SIG-M5 treated with dmso at 0.1 percent for 504 hours (cell line): Measurements from ENCODE around the gene DYNC2H1.
"Not testable (repeated sequence)": the region's sequence is repeated elsewhere in the genome, so short reads cannot be mapped to it uniquely, and the experiment has no call there.

Source experiments
- DNase-seq: peaks from one replicate; lab custom pipeline; 2025; ENCODE audit not compliant: unreplicated experiment; lab: John Stamatoyannopoulos, UW

DYNC2H1 gene

DNA sequence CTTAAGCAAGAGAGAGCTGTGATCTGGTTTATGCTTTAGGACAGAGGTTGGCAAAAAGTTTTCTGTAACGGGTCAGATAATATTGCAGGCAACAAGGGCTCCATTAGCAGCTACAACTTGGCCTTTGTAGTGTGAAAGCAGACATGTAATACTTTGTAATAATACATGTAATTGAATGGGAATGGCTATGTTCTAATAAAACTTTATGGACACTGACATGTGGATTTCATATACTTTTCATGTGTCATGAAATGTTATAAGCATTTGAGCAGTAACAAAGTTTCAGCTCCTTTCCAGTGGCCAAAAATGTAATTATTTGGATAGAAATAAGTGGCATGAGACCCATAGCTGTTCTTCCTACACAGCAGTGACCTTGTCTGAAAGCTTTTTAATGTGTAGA is 3.1 kb downstream of the DYNC2H1 start:
- DNase-seq = no peak

DNA sequence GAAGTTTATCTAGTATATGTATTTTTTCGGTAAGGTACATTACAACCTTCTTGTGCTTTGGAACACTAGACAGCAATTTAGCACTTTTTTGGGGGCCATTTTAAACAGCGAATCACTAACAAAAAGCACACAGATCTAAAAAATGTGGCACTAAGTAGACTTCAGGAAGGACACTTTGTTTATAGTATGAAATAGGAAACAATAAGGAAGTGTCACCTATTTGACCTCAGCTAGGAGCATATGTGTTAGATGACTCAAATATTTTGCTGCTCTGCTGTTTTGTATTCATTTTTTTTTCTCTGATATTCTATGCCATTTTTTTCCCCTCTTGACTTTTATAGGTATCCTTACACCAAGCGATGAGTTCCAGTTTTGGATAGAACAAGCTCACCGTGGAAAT is 5.6 kb downstream of the DYNC2H1 start:
- no peak for DNase-seq

DNA sequence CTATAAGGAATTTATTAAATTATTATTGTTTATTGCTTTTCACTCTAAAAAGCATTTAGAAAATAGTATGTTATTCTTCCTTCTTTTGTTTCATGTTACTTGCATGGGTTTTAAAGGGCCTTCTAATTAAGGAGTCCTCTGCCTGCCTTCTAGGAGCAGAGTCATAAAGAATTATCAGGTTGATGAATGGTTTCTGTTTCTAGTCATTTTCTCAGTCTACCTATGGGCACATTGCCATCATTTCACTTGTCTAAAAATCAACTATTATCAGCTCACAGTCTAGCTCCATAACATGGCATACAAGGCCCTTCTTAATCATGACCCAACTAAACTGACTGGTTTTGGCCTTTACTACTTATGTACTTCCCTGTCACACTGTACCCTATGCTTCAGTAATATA is 16.2 kb downstream of the DYNC2H1 start:
- no peak for DNase-seq

DNA sequence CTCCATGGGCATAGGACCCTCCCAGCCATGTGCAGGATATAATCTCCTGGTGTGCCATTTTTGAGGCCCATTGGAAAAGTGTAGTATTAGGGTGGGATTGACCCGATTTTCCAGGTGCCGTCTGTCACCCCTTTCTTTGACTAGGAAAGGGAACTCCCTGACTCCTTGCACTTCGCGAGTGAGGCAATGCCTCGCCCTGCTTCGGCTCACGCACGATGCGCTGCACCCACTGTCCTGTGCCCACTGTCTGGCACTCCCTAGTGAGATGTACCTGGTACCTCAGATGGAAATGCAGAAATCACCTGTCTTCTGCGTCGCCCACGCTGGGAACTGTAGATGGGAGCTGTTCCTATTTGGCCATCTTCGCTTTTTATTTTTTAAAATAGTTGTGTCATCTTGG is 32.8 kb downstream of the DYNC2H1 start:
- DNase-seq = not testable (repeated sequence)

DNA sequence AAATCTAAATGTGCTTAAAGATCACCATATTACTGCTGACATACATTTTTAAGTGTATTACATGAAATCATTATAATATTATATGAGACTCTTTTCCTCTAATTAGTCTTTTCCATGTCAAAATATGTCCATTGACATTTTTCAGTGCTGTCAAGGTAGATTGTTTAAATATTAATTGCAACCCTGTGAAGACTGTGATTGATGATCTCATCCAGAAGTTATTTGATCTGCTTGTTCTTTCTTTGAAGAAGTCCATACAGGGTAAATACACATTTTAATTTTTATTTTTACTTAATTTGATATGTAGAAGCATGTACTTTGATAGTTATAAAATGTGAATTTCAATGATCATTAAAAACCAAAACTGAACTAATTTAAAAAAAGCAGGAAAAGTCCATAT is 38.4 kb downstream of the DYNC2H1 start:
- no peak for DNase-seq

DNA sequence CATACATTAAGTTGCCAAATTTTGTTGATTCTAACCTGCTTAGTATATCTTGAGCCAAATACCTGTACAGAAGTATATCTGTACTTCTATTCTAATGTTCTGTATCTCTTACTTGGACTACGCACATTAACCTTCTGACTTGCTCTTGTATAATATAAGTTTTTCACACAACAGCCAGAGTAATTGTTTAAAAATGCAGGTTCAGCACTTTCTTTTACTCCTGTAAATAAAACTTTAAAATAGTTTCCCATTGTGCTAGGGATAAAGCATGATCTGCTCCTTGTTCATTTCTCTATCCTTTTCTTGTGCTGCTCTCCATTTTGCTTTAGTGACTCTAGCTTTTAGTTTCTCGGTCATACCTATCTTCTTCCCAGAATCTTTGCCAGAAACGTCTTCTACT is 48.3 kb downstream of the DYNC2H1 start:
- DNase-seq = no peak

DNA sequence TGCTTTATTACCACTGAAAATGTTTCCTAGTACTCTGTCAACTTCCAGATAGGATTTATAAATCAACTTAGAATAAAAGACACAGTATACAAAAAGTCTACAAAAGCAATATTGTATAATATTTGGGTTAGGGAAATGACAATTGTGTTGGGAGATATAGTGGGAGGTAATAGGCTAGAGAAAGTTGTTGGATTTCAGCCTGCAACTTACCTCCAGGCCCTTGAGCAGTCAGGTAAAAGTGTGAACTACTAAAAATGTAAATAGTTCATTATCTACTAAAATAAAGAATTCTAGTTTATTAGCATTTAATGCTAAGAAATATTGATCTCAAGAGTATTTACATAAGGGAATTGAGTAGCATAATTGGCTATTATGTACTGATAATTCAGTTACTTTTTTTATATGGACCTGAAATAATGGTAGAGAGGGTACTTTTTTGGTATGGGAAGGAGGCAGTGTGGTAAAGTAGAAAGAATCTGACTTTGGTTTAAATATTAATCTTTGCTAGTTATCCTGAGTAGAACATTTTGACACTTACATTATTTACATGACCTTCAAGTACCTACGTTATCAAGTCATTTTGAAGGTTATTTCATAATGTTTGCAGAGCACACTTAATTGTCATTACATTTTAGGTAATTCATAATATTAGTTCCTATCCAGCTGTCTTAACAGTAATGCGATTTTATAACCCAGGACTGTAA is 55.0 kb downstream of the DYNC2H1 start:
- DNase-seq = no peak

DNA sequence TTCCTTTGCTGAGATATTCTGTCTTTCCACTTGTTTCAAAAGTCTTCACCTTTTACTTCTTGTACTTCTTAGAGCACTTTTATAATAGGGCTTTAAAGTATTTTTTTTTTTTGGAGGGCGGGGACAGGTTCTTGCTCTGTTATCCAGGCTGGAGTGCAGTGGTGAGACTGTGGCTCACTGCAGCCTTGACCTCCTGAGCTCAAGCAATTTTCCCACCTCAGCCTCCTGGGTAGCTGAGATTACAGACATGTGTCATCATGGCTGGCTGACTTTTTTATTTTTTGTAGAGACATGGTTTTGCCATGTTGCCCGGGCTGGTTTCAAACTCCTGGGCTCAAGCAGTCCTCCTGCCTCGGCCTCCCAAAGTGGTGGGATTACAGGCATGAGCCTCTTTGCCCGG is 57.9 kb downstream of the DYNC2H1 start:
- no peak for DNase-seq

DNA sequence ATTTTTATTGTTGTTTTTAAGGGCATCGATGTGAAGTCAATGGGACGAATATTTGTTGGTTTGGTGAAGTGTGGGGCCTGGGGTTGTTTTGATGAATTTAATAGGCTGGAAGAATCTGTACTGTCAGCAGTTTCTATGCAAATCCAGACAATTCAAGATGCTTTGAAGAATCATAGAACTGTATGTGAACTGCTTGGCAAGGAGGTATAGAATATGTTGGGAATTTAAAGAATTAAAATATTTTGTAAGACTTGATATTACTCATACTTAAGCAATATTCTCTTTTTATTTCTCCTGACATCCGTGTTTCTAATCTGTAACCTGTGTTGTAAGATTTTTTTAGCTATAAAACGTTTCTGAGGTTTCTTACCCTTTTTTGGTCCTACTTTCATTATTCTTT is 61.6 kb downstream of the DYNC2H1 start:
- no peak for DNase-seq

DNA sequence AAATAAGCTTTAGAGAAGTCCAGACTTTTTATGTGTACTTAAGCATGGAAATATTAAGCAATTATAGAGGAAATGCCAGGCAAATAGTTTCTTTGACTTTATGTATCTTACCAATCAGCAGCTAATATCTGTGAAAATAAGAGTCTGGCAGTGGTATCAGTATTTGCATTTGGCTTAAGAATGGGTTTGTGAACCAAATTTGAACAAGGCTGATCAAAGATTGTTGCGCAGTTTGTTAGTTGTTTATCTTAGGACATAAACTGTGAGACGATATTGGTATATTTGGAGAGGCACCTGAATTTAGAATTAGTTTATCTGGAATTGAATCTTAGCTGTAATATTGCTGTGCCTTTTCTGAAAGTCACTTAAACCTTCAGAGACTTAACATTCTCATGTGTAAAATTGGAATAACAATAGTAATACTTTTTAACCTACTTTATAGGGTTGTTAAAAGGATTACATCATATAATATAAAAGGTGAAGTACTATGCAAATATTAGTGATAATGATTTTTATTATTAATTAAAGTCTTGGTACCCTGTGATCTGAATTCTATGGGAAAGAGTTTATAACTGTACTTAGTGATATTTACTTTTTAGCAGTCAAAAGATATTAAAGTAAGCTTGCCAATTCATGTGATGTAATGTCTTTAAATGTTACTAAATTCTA is 66.4 kb downstream of the DYNC2H1 start:
- no peak for DNase-seq

DNA sequence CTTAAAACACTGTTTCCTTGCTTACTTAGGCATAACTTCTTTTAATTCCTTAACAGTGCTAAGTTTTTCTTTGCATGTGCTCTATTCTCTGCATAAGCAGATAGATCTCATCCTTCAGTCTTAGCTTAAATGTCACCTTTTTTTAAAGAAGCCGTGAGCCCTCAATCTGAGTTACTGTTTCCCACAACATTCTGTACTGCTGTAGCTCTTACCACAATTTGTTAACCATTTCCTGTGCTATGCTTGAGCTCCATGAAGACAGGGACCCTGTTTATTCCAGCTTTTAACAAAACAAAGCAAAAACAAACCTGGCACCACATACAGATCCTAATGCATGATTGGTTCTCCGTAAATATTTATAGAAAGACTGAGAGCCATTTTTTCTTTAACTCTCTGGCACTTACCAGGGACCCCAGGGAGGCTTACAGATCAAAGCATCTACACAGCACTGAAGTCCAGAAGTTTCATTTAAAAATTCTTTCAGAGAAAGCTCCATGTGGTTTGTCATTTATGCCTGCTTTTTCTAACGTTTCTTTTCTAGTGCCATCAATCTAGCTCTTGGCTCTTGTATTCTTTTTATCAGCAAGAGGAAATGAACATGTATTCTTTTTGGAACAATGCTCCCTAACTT is 74.9 kb downstream of the DYNC2H1 start:
- DNase-seq = no peak

DNA sequence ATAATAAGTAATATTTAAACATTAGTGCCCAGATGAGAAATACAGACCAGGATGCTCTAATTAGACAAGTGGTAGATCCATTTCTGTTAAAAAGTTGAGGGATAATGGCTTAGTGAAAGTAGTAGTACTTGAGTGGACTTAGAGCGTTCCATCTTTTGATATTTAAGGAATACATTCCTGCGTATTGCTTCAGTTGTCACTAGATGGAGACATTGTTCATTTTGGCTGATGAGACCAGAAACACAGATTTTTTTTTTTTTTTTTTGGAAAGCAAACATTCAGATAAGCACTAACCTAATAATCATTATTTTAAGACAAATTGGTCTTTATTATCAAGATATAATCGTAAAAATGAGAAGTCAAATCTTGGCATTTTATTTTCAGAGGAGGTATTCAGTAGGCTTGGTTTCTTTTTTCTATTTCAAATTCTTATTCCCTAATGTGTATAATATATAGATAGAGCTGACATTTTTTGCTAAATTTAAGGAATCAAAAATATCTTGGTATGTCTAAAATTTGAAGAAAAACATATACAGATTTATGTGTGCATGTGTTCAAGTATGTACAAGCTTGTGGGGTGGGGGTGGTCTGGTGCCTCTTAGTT is 92.9 kb downstream of the DYNC2H1 start:
- peak; percentile 14 for DNase-seq

DNA sequence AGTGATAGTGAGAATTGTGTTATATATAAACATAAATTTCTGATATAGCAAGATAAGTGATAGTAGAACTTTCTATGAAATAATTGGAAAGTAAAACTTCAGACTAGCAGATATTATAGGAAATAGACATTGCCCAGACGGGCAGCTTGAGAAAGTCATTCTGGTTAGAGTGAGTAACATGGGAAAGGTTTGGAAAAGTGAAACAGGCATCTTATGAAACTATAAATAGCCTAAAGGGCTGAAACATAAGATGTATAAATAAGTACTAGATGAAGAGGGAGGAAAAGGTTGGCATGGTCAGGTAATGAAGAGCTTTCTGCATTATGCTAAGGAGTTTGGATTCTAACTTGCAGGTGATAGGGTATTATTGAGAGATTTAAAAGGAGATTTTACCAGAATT is 101.3 kb downstream of the DYNC2H1 start:
- DNase-seq = no peak

DNA sequence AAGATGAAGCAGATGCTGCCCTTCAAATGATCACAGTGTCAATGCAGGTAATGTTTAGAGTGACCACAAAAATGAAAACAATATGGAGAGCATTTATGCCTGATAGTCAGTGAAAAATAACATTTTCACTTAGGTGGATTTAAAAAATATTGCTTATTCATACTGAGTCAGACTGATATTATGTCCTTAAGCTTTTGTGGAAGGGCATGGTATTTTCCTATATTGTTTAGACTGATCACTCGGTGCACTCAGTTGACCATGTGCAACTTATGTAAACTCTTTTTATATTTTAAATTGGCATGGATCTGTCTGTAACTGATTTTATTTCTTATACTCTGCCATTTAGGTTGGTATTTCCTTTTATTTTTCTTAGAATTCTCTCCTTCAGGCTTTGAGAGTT is 106.6 kb downstream of the DYNC2H1 start:
- DNase-seq = no peak

DNA sequence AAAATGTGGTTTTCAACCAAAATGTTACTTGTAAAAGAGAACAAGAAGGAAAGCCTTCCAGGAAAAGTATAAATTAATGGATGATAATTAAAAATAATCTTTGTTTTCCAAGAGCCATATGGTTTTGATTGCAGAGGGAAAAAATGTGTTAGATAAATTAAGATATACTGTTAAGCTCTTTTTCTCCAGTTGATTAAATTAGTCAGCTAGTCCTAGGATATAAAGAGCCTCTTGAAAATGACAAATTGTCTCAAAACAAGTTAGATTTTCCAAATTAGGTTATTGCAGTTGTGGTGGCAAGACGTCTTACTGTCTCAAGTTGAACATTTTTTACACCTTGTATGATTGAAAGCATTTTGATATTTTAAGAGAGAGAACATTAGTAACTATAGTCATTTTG is 110.9 kb downstream of the DYNC2H1 start:
- no peak for DNase-seq

DNA sequence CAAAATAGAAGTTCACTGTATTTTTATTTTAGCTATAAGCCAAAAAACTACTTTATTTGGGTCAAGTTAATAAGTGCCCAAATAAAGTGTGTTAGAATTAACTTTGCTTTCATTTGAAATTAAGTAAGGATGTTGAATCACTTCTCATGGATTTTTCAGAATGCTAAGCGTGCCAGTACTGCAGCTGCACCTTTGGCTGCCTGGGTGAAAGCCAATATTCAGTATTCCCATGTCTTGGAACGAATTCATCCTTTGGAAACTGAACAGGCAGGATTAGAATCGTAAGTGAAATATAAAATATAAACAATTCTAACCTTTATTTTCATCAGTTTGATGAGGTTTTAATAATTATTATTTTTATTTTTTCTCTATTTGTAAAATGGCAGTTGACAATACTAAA is 113.6 kb downstream of the DYNC2H1 start:
- DNase-seq = no peak

DNA sequence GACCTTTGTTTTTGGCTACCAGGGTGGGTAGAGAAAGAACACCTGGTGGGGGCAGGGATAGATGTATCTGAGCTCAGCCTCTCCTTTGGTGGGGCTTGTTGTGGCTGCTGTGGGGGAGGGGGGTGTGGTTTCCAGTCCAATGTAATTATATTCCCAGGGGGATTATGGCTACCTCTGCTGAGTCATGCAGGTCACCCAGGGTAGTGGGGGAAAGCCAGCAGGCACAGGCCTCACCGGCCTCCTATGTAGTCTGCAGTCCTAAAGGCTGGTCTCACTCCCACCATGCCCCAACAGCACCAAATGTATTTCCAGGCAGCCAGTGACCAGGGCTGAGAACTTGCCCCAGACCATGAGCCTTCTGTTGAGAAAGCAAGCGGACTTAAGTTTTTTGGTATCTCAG is 119.6 kb downstream of the DYNC2H1 start:
- no peak for DNase-seq

DNA sequence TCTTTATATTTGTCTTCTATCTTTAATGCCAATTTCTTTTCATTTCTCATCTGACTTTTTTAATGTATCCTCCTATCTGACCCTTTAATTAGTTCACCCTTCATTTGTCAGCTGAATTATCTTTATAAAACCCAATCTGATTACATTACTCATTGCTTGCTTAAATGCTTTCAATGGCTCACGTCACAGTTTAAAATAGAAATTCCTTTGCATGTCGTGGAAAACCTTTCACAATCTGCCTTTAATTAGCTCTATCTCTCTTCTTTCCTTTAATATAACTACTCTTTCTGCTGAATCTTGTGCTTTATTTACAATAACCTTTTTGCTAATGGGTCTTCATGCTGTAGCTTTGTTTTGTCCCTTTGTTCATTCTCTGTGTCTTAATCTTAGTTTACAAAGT is 125.7 kb downstream of the DYNC2H1 start:
- no peak for DNase-seq

DNA sequence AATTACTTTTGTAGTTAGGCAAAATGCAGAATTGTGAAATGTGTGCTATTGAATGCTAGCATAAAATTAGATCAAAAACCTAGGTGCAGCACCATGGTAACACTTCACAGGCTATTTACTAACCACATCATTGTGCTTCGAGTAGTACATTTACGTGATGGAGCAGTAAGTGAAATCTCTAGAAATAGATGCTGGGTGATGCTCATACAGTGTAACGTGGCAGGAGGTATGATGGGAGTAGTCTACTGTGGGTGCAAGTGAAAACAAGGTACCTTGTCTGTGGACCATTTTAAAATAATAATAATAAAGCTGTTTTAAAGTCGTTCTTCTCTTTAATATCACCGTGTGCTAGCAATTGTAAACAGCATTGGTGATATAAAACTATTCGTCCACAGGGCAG is 132.3 kb downstream of the DYNC2H1 start:
- DNase-seq = no peak

DNA sequence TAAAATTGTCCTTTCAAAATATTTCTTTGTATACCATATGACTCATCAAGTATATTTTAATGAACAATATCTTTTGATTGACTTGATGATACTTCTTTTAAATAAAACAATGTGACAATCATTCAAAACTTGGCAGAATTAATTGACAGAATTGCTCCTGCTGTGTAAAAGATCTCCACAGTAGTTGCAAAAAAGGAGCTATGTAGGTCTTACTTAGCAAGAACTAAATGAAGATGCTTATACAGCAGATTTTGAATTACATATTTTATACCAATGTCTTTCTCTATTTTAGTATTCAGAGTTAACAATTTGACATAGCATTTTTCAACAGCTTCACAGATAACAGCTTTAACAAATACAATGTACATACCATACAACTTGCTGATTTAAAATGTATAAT is 144.9 kb downstream of the DYNC2H1 start:
- DNase-seq = no peak

DNA sequence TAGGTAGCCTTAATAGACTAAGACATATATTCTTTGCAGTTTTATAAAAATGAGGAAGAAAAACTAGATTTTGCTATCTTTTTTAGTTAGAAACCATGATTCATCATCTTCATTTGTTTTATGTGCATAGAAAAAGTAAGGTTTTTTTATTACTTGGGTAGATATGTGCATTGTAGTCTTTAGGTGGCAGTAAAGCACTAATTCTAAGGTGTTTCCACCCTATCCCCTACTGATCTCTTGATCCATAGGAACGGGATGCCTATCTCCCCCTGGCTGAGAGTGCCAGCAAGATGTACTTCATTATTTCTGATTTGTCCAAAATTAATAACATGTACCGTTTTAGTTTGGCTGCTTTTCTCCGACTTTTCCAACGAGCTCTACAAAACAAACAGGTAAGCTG is 148.1 kb downstream of the DYNC2H1 start:
- DNase-seq = peak; percentile 4

DNA sequence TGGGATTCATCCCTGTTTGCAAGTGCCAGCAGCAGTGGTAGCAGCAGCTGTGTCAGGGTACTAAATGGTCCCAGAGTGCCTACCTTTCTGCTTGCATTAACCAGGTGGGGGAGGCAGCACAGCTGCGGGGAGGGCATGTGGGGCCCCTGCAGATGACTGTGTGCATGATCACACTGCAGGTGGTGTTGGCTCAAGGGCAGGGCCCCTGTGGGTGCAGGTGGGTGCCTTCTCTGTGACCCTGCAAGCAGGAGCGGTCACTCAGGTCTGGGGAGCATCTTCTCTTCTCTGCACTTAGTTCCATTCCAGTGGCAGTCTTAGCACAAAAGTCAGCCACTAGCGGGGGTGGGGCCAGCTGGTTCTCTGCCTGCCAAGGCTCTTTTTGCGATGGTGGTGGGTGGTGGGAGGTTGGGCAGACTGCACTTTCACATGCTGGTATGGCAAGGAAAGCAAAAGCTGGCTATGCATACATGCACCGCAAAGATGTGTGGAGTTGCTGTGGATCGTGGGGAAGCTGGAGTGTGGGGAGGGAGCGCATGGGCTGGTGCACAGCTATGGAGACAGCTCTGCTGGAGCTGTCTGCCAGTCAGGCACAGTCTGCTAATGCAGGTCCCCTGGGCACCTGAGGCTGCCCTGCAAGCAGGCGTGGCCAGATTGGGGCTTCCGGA is 157.1 kb downstream of the DYNC2H1 start:
- no peak for DNase-seq
